Astrocyte (in vitro differentiated cells and primary cell): ENCODE data around the gene GLCCI1. TPM values are rescaled to one million over a fixed set of nuclear protein-coding genes. Genes with fewer than 3 reads are reported as not detected.

Source experiments
- DNase-seq: peaks from one replicate; pipeline ENCODE4 v3.0.0-alpha.2; 2010; ENCODE audit warnings: low read depth
- FAIRE-seq: peaks from 2 replicates; lab custom pipeline; 2011; peaks lifted over from hg19 to GRCh38; lab: Jason Lieb, UNC
- H2AFZ ChIP-seq: 2 replicates; pipeline ENCODE4 v1.6.0; 2012; ENCODE audit warnings: low read depth, low read length, inconsistent platforms
- H3K27ac ChIP-seq: 2 replicates; pipeline ENCODE4 v1.5.1; 2011; ENCODE audit warnings: low read depth, low read length, inconsistent platforms
- H3K27me3 ChIP-seq: 2 replicates; pipeline ENCODE4 v1.6.0; 2011; ENCODE audit warnings: low read length, inconsistent platforms; ENCODE audit not compliant: insufficient read depth
- H3K36me3 ChIP-seq: 2 replicates; pipeline ENCODE4 v1.5.1; 2011; ENCODE audit warnings: low read length, inconsistent platforms; ENCODE audit not compliant: insufficient read depth
- H3K4me1 ChIP-seq: 2 replicates; pipeline ENCODE4 v1.5.1; 2011; ENCODE audit warnings: low read length, inconsistent platforms; ENCODE audit not compliant: insufficient read depth
- H3K4me2 ChIP-seq: 2 replicates; pipeline ENCODE4 v1.6.0; 2012; ENCODE audit warnings: low read length, inconsistent platforms
- H3K4me3 ChIP-seq: 2 replicates; pipeline ENCODE4 v1.5.1; 2011; ENCODE audit warnings: low read depth, mild to moderate bottlenecking, low read length, inconsistent platforms; ENCODE audit not compliant: insufficient read depth
- H3K79me2 ChIP-seq: 2 replicates; pipeline ENCODE4 v1.6.0; 2012; ENCODE audit warnings: mild to moderate bottlenecking, low read length, inconsistent platforms; ENCODE audit not compliant: insufficient read depth
- H3K9ac ChIP-seq: 2 replicates; pipeline ENCODE4 v1.6.0; 2012; ENCODE audit warnings: mild to moderate bottlenecking, low read length, inconsistent platforms
- H3K9me3 ChIP-seq: 2 replicates; pipeline ENCODE4 v1.5.1; 2012; ENCODE audit warnings: low read depth, mild to moderate bottlenecking, low read length, inconsistent platforms; ENCODE audit not compliant: insufficient read depth
- H4K20me1 ChIP-seq: 2 replicates; pipeline ENCODE4 v1.6.0; 2012; ENCODE audit warnings: low read length, inconsistent platforms; ENCODE audit not compliant: insufficient read depth
- H3K27ac Mint-ChIP-seq: one replicate; pipeline ENCODE4 v1.8.0; 2021; ENCODE audit warnings: mild to moderate bottlenecking, mixed read lengths; ENCODE audit not compliant: unreplicated experiment
- H3K27me3 Mint-ChIP-seq: one replicate; pipeline ENCODE4 v1.8.0; 2021; ENCODE audit warnings: low read depth, mixed read lengths; ENCODE audit not compliant: unreplicated experiment
- H3K36me3 Mint-ChIP-seq: one replicate; pipeline ENCODE4 v1.8.0; 2021; ENCODE audit warnings: low read depth, mixed read lengths; ENCODE audit not compliant: unreplicated experiment
- H3K4me1 Mint-ChIP-seq: one replicate; pipeline ENCODE4 v1.8.0; 2021; ENCODE audit warnings: low read depth, mixed read lengths; ENCODE audit not compliant: unreplicated experiment
- H3K4me3 Mint-ChIP-seq: one replicate; pipeline ENCODE4 v1.8.0; 2021; ENCODE audit warnings: mild to moderate bottlenecking, moderate library complexity, mixed read lengths; ENCODE audit not compliant: unreplicated experiment
- H3K9me3 Mint-ChIP-seq: one replicate; pipeline ENCODE4 v1.8.0; 2021; ENCODE audit warnings: mild to moderate bottlenecking, mixed read lengths; ENCODE audit not compliant: unreplicated experiment
- CTCF ChIP-seq: IDR thresholded peaks from 2 replicates; pipeline ENCODE4 v1.5.1; 2011; ENCODE audit warnings: low read depth, mild to moderate bottlenecking, inconsistent platforms, low read length, moderate library complexity; ENCODE audit not compliant: insufficient read depth
- EZH2 ChIP-seq: IDR thresholded peaks from 2 replicates; pipeline ENCODE4 v1.6.1; 2012; ENCODE audit warnings: mild to moderate bottlenecking, low read length, inconsistent platforms; ENCODE audit not compliant: insufficient read depth
- total RNA-seq: library from RNA; stranded (reverse); gene quantifications from 2 replicates; pipeline ENCODE4 v1.2.1, GENCODE V29; 2021

Gene GLCCI1
- total RNA-seq, 1 donor from 2014 or later = 24.2 TPM

GRCh38 chr7:7971308-7972040 is 2.9 kb downstream of the GLCCI1 start:
- Mint-ChIP-seq H3K27ac (no peak overlapping the region), H3K4me1 (peaks cover 8% of the 10 kb centered on the region), H3K36me3 (no peaks in the 10 kb centered on the region), H3K9me3 (no peaks in the 10 kb centered on the region), H3K27me3 (no peaks in the 10 kb centered on the region), H3K4me3 (no peak overlapping the region)
- Histone ChIP-seq H3K4me2 (peak overlapping the region; percentile 94), H3K27ac (no peak overlapping the region), H3K9me3 (no peaks in the 10 kb centered on the region), H3K79me2 (peaks cover 58% of the 10 kb centered on the region), H3K9ac (peak overlapping the region; percentile 83), H2AFZ (no peak overlapping the region), H3K36me3 (no peaks in the 10 kb centered on the region), H3K27me3 (no peaks in the 10 kb centered on the region), H4K20me1 (peaks cover 26% of the 10 kb centered on the region), H3K4me3 (peak overlapping the region; percentile 77), H3K4me1 (peaks cover 22% of the 10 kb centered on the region)
- DNase-seq (no peak), FAIRE-seq (no peak)
- TF ChIP-seq EZH2 (no peak), CTCF (no peak)

GRCh38 chr7:7972128-7972527 is 3.5 kb downstream of the GLCCI1 start:
- H3K4me1 Mint-ChIP-seq = peaks cover 9% of the 10 kb centered on the region
- Histone ChIP-seq H3K9ac (peak overlapping the region; percentile 14), H3K4me3 (peak overlapping the region; percentile 77), H3K4me2 (peak overlapping the region; percentile 94), H3K79me2 (peaks cover 64% of the 10 kb centered on the region), H3K27ac (no peak overlapping the region), H3K4me1 (peaks cover 22% of the 10 kb centered on the region), H3K36me3 (no peaks in the 10 kb centered on the region), H4K20me1 (peaks cover 26% of the 10 kb centered on the region), H3K27me3 (no peaks in the 10 kb centered on the region), H2AFZ (peak overlapping the region; percentile 42), H3K9me3 (no peaks in the 10 kb centered on the region)
- H3K4me3 Mint-ChIP-seq = no peak overlapping the region
- no peak for FAIRE-seq
- TF ChIP-seq EZH2 = no peak
- TF ChIP-seq CTCF = no peak
- no peaks in the 10 kb centered on the region for H3K36me3 Mint-ChIP-seq
- H3K27ac Mint-ChIP-seq = no peak overlapping the region
- H3K9me3 Mint-ChIP-seq = no peaks in the 10 kb centered on the region
- peak; percentile 30 for DNase-seq
- H3K27me3 Mint-ChIP-seq = no peaks in the 10 kb centered on the region

GRCh38 chr7:7972922-7973594 is 4.5 kb downstream of the GLCCI1 start:
- H3K4me2 ChIP-seq = peak overlapping the region; percentile 34
- peaks cover 70% of the 10 kb centered on the region for H3K79me2 ChIP-seq
- peaks cover 29% of the 10 kb centered on the region for H4K20me1 ChIP-seq
- H3K27me3 ChIP-seq = no peaks in the 10 kb centered on the region
- TF ChIP-seq CTCF (no peak), EZH2 (no peak)
- H3K27ac ChIP-seq = no peak overlapping the region
- no peak overlapping the region for H2AFZ ChIP-seq
- Mint-ChIP-seq H3K4me3 (no peak overlapping the region), H3K36me3 (no peaks in the 10 kb centered on the region), H3K27ac (no peak overlapping the region), H3K4me1 (peaks cover 18% of the 10 kb centered on the region), H3K9me3 (no peaks in the 10 kb centered on the region), H3K27me3 (no peaks in the 10 kb centered on the region)
- no peaks in the 10 kb centered on the region for H3K9me3 ChIP-seq
- no peak overlapping the region for H3K9ac ChIP-seq
- DNase-seq = no peak
- H3K4me3 ChIP-seq = no peak overlapping the region
- no peaks in the 10 kb centered on the region for H3K36me3 ChIP-seq
- FAIRE-seq = no peak
- H3K4me1 ChIP-seq = peaks cover 22% of the 10 kb centered on the region
